Measurements from ENCODE around the gene XDH.

DNA sequence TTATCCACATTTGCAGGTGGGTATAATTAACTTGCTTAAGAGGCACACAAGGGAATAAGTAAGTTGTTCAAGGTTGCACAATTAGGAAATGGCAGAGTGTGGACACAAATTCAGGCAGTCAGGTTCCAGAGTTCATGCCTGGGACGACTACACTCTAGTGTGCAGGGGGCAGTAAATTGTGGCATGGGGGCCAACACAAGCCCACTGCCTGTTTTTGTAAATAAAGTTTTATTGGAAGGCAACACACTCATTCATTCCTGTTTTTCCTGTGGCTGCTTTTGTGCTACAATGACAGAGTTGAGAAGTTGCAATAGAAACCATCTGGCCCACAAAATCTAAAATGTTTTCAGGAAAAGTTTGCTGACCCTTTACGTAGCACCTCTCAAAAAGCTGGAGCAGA lies 41.4 kb downstream of the XDH start:
- TF ChIP-seq POLR2A (conservative IDR thresholded peaks at IDR 0.05), result no peak
- no peak for TF ChIP-seq CEBPB (tag; IDR thresholded peaks at IDR 0.05)
- no peak for TF ChIP-seq CC2D1A (IDR thresholded peaks at IDR 0.05)
- TF ChIP-seq, protein P1, sequence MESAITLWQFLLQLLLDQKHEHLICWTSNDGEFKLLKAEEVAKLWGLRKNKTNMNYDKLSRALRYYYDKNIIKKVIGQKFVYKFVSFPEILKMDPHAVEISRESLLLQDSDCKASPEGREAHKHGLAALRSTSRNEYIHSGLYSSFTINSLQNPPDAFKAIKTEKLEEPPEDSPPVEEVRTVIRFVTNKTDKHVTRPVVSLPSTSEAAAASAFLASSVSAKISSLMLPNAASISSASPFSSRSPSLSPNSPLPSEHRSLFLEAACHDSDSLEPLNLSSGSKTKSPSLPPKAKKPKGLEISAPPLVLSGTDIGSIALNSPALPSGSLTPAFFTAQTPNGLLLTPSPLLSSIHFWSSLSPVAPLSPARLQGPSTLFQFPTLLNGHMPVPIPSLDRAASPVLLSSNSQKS (CRISPR knock-in tag; IDR thresholded peaks at IDR 0.05), result no peak
- TF ChIP-seq, protein P2, sequence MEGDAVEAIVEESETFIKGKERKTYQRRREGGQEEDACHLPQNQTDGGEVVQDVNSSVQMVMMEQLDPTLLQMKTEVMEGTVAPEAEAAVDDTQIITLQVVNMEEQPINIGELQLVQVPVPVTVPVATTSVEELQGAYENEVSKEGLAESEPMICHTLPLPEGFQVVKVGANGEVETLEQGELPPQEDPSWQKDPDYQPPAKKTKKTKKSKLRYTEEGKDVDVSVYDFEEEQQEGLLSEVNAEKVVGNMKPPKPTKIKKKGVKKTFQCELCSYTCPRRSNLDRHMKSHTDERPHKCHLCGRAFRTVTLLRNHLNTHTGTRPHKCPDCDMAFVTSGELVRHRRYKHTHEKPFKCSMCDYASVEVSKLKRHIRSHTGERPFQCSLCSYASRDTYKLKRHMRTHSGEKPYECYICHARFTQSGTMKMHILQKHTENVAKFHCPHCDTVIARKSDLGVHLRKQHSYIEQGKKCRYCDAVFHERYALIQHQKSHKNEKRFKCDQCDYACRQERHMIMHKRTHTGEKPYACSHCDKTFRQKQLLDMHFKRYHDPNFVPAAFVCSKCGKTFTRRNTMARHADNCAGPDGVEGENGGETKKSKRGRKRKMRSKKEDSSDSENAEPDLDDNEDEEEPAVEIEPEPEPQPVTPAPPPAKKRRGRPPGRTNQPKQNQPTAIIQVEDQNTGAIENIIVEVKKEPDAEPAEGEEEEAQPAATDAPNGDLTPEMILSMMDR (IDR thresholded peaks at IDR 0.05 in 2 of 3, conservative IDR thresholded peaks at IDR 0.05 in 1 of 3; ENCODE audit: insufficient read depth in 2 of 3, low read depth in 1 of 3, low read length in 3 of 3), result no peak
- TF ChIP-seq CREB1 (IDR thresholded peaks at IDR 0.05), result no peak
- no peak for TF ChIP-seq CREB1 (CRISPR knock-in tag; IDR thresholded peaks at IDR 0.05)

Data from K562 (cell line).